Neural progenitor cell (in vitro differentiated cells): ENCODE results near the gene TYW5.

Experiments
- EZH2 ChIP-seq: fragments of 200-600 bp; sonication (generic); IDR thresholded peaks from 2 replicates; pipeline ENCODE4 v1.6.1; 2017; ENCODE audit warnings: antibody characterized with exemption, mild to moderate bottlenecking, moderate library complexity
- EZH2phosphoT487 ChIP-seq: fragments of 200-600 bp; sonication (generic); IDR thresholded peaks from 2 replicates; pipeline ENCODE4 v1.6.1; 2017; ENCODE audit warnings: antibody characterized with exemption
- TF ChIP-seq, protein P1 (sequence below): fragments of 200-600 bp; sonication (generic); IDR thresholded peaks from 2 replicates; pipeline ENCODE4 v1.5.1; 2017; ENCODE audit warnings: antibody characterized with exemption, mild to moderate bottlenecking

DNA sequence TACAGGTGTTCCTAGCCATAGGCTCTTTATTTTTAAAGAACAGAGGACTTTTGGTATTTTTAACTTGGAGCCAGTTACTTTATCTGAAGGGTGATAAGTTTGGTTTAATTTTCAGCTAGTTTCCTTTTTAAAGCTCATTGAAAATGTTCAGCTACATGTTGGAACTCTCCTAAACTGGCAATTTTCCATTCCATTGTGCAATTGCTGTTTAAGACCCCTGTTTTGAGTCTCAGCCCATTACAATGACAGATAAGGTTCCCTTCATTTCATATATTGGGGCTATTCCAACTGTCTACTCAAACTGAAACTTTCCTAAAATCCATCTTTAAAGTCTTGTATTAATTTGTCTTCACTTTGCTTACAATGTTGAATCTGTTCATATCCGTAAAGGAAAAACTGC lies 11.7 kb upstream of the TYW5 start:
- TF ChIP-seq, protein P1, sequence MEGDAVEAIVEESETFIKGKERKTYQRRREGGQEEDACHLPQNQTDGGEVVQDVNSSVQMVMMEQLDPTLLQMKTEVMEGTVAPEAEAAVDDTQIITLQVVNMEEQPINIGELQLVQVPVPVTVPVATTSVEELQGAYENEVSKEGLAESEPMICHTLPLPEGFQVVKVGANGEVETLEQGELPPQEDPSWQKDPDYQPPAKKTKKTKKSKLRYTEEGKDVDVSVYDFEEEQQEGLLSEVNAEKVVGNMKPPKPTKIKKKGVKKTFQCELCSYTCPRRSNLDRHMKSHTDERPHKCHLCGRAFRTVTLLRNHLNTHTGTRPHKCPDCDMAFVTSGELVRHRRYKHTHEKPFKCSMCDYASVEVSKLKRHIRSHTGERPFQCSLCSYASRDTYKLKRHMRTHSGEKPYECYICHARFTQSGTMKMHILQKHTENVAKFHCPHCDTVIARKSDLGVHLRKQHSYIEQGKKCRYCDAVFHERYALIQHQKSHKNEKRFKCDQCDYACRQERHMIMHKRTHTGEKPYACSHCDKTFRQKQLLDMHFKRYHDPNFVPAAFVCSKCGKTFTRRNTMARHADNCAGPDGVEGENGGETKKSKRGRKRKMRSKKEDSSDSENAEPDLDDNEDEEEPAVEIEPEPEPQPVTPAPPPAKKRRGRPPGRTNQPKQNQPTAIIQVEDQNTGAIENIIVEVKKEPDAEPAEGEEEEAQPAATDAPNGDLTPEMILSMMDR, result no peak
- no peak for TF ChIP-seq EZH2phosphoT487
- no peak for TF ChIP-seq EZH2
